ENCODE results near the gene LHFPL6. TPM values are rescaled to one million over a fixed set of nuclear protein-coding genes. Genes with fewer than 3 reads are reported as not detected.

LHFPL6 gene
- polyA plus RNA-seq (ENCODE audit: insufficient read depth in 1 of 5, insufficient read length in 5 of 5, low replicate concordance in 1 of 5): 100 to 1,000 TPM in 1 of 5 donors, 10 to 100 TPM in 4; 83.3 to 103 (median 92.4) TPM
- long read RNA-seq, donor 1, partial matches to known transcripts: 62 of 63 reads
- long read RNA-seq, donor 1, other reads (novel, unspliced or antisense): 0 of 63 reads
- long read RNA-seq, donor 2, partial matches to known transcripts: 32 of 32 reads
- long read RNA-seq, donor 2, other reads (novel, unspliced or antisense): 0 of 32 reads
- long read RNA-seq, donor 3, partial matches to known transcripts: 32 of 32 reads
- long read RNA-seq, donor 3, other reads (novel, unspliced or antisense): 0 of 32 reads
- long read RNA-seq, donor 4, partial matches to known transcripts: 45 of 45 reads
- long read RNA-seq, donor 4, other reads (novel, unspliced or antisense): 0 of 45 reads
- long read RNA-seq, donor 5, partial matches to known transcripts: 77 of 77 reads
- long read RNA-seq, donor 5, other reads (novel, unspliced or antisense): 0 of 77 reads
- long read RNA-seq, donor 6, partial matches to known transcripts: 59 of 60 reads
- long read RNA-seq, donor 6, other reads (novel, unspliced or antisense): 0 of 60 reads
- long read RNA-seq, donor 7, partial matches to known transcripts: 56 of 56 reads
- long read RNA-seq, donor 7, other reads (novel, unspliced or antisense): 0 of 56 reads
- long read RNA-seq, donor 8, partial matches to known transcripts: 21 of 21 reads
- long read RNA-seq, donor 8, other reads (novel, unspliced or antisense): 0 of 21 reads

DNA sequence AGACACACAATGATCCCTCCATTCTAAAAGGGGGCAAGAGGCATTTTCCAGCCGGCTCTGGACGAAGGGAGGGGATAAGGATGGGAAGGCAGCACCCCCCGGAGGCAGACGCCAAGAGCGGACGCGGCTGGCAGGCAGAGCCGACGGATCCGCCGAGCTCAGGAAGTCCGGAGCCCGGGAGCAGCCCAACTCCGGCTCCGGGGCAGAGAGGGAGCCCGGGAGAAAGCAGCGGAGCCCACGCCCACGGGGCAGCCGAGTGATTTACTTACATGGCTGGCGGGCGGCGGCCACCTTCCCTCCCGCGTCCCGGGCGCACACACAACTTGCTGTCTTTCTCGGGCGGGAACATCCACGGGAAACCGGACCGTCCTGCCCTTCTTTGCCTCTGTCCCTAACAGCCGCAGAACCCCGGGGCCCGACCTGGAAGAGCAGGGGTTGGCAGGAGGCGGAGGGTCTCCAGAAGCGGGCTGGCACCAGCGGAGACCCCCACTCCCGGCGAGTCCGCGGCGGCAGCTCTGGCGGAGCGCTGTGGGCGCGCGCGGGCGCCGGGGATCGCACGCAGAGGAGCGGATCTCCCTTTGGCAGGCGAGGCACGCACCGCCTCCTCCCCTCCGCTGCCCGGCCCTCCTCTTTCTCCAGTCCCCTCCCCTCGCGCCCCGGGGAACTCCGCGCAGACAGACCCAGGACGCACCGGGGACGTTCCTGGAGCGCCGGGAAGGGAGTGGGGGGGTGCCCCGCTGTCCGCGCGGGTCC lies at the start of gene LHFPL6:
Gene LHFPL6, minus strand, starts transcription at position 580 of the 753 bp plus-strand sequence.
- peak; percentile 84 for DNase-seq

DNA sequence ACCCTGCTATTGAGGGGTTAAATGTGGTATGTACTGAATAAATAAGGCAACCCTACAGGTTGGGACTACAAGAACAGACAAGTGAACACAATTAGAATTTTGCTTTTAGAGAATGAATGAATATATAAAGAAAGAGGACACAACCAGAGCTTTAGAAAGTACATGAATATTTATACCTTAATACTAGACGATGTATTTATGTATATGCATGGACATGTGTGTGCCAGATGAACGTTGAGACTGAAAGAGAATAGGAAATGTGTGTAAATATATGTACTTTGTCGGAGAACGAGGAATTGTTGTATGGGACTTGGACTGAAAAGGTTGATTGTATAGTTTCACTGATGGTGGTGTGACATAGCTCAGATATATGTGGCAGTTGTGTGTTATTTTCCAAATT lies 43.1 kb upstream of the LHFPL6 start:
- DNase-seq: no peak

- DNase-seq: no peak
These were observed 38.7 kb upstream of the LHFPL6 start for GRCh38 chr13:39641645-39642044.

- DNase-seq: no peak
These were observed 34.9 kb upstream of the LHFPL6 start for GRCh38 chr13:39637890-39638289.

GRCh38 chr13:39635564-39635963 lies 32.6 kb upstream of the LHFPL6 start:
- no peak for DNase-seq

DNA sequence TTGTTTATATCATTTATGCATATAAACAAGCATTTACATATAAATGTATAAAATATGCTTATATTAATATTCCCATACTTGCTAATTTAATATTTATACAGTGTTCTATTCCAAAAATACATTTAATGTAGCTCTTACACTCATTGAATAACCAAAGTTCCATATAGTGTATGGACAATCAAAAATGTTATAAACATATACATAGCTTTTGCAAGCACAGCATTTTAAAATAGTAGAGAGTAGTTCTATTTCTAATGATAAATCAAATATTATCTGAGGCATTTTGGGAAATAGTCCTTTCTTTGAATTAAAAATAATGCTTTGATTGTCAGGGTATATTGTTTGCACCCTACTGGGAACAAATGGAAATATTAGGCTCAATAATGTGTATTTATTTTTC lies 30.0 kb upstream of the LHFPL6 start:
- no peak for DNase-seq

GRCh38 chr13:39631307-39631706 lies 28.3 kb upstream of the LHFPL6 start:
- DNase-seq: no peak

DNA sequence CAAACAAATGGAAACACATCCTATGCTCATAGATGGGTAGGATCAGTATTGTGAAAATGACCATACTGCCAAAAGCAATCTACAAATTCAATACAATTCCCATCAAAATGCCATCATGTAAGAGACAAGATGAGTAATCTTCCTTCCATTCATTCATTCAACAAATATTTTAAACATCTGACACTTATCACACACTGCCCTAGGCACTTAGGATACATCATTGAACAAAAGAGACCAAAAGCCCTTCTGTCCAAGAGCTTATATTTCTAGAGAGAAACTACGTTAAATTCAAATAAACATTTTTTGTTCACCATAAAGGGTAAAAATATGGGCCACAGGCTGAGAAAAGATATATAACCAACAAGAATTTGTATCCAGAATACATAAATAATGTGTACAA lies 20.5 kb upstream of the LHFPL6 start:
- no peak for DNase-seq

- DNase-seq: no peak
These were observed 15.6 kb upstream of the LHFPL6 start for GRCh38 chr13:39618561-39618960.

GRCh38 chr13:39616087-39616694 lies 13.2 kb upstream of the LHFPL6 start:
- DNase-seq: peak in 1 of 2 donors; percentile 71

DNA sequence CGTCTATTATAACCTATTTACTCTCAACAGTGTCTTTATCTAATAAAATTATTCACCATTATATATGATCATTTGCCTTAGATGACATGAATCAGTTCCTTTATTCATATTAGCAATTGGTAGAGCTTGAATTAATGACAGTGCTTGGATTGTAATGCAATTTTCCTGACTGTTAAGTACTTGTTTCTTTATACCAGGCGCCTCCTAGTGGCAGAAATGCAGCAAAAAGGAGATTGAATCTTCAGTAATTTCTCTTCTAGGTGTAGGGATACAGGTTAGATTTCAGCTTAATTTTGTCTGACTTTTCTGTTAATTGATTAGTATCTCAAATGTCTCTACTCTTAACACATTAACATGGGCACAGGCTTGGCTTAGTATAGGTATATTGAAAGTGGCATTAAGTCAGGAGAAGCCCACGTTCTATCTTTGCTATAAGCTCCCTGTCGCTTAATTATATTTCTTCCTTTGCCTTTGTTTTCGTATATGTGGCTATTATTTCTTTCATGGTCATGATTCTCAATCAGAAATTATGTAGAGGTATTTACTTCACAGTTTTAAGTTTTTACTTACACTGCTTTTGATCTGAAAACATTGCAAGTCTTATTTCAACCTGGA lies 9.1 kb upstream of the LHFPL6 start:
- peak in 1 of 2 donors; percentile 64 for DNase-seq

DNA sequence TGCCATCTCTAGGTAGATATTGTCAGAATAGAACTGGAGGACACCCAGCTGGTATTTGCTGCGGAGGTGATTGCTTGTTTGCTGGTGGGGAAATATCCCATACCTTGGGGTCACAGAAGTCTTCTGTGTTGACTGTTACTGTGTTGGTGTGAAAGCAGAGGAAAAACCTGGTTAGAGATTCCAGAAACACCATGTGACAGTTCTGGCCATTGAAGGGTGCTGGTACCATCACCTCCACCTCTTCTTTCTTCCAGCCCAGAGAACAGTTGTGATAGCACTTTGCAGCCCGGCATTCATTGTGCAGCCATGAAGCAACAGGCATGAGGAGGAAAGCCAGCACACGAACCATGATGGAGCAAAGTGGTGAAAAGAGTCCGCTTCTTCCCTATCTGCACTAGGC lies 4.9 kb upstream of the LHFPL6 start:
- no peak for DNase-seq

DNA sequence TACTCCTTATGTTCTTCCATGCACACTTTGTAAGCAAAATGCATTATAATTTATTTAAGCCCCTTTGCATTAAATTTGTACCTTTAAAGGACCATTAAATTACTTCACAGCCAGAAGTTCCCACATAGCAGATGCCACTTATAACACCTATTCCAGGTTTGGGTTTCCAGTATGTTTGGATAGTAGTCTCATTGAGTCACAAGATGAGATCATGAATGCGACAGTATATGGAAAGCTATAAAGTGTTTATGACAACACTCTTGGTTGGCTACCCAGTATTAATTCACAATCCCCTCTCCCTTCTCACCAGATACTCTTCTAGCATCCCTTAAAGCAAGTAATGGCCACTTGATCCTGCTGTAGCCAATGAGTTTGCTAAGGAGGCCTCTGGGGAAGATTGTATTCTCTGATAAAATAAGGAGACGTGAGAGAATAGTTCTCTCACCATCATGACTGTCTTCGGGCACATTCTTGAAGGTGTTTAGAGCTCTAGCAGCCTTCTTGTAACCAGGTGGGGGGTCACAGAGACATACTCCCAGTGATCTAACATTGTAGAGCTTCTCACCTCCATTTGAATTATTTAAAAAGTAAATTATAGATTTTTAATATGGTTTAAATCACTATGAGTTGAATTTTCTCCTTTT lies 2.8 kb upstream of the LHFPL6 start:
- DNase-seq: no peak

DNA sequence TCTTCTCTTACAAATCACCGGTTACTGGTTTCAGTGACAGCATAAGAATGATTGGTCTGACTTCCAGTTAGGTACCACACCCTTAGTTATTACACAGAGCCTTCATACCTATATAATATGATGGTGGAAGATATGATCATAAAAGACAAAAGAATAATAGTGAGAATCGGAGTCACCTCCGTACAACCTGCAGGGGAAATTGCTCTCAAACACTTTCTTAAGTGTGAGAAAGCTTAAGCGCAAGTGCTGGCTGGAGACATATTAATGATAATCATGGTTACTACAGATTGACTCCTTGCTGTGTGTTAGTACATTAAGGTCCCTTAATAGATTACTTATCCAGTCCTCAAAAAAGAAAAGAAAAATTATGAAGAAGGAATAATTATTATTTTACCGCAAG lies 1.8 kb upstream of the LHFPL6 start:
- no peak for DNase-seq

- DNase-seq: peak in 1 of 2 donors; percentile 41
These were observed 493 bp upstream of the LHFPL6 start for GRCh38 chr13:39603424-39603947.

DNA sequence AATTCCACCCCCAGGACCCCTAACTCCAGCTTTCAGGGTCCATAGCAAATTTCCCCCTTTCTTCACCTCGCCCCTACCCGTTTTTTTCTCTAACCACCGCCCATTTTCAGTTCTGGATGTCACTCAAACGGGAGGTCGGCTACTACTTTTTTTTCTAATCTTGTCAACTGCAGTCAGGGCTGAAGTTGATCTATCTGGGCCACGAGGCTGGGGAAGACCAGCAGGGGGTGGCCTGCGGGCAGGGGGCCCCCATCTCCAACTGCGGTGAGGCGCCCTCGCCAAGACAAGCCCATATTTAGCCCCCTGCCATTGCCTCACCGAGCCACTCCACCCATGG lies 748 bp downstream of the LHFPL6 start:
- no peak for DNase-seq

DNA sequence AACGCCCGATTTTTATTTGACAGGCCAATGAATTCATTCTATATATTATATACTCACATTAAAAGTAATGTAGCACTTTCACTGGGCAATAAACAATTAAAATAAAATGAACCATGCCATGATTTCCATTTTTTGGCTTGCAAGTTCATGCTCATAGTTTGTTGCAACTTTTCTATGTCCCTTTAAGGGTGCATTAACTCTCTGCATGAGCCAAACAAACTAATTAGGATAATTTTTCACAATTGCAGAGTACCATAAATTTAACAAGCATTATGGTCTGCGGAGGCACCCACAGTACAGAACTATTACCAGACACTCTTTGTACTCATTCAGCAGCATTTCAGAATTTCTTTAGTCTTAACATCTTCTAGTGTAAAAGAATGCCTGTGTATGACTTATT lies 1.4 kb downstream of the LHFPL6 start:
- DNase-seq: no peak

- DNase-seq: no peak
These were observed 2.2 kb downstream of the LHFPL6 start for GRCh38 chr13:39600766-39601165.

DNA sequence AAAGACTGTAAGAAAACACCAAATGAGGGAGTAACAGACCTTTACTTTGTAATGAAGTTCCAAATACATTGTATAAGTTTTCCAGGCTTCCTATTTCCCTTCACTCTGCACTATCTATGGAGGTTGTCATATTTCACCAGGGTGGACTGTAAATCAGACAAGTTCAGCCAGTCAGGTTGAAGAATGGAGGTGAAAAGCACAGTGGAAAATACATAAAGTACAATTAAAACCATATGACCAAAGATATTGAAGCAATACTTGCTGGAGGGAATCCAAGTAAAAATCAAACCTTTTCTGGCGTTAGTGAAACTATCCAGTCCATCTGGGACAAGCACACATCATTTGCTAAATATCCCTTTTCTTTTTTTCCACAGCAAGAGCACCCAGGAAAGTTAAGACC lies 3.2 kb downstream of the LHFPL6 start:
- DNase-seq: no peak

DNA sequence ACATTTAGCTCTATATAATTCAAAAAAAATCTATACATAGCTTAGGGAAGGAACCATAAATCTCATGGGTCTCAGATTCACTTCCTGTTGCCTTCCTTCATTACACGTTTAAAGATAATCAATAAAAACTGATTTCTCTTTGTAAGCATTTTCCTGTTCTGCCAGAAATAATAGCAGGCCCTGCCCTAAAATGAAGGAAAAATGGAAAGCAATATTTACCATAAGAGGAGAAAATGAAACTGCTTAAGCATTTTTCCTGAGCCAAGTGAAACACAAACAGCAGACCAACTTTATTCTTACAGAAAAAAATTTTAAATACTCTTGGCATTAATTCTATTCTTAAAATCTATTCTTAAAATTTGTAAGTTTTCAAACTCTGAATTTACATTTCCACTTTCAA lies 4.0 kb downstream of the LHFPL6 start:
- no peak for DNase-seq

DNA sequence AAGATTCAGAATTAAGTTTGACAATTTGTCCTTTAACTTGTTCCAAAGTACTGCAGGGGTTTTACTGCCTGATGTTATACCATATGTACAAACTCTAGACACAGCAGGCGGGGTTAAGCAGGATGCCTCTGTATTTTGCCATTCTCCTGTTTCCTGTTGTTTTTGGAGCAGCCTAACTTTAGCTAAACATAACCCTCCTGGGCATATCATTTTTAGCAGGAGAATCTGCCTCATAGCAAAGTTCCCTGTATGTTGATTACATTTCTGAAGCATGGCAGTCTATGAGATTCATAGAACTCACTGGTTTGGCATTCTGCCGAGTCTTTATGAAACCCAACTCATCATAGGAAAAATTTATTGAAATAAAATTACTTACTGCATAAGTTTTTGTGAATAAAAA lies 5.2 kb downstream of the LHFPL6 start:
- peak in 1 of 2 donors; percentile 40 for DNase-seq

Data from right lung (tissue), 10 donors.